H1 (cell line): Measurements from ENCODE around the gene SHISA6. TPM values are rescaled to one million over a fixed set of nuclear protein-coding genes. Genes with fewer than 3 reads are reported as not detected.
A peak's percentile ranks its signal among the peaks of the same experiment; 100 is the strongest.

ENCODE experiments used
- CTCF ChIA-PET: fragments of 300-600 bp; sonication (Branson Sonifier 250); formaldehyde crosslinking; loops from one replicate; lab custom pipeline; 2021; ENCODE audit not compliant: partially characterized antibody; lab: Charles Lee
- POLR2A ChIA-PET: fragments of 300-600 bp; sonication (Branson Sonifier 250); formaldehyde crosslinking; loops from one replicate; lab custom pipeline; 2021; ENCODE audit warnings: inconsistent platforms; ENCODE audit not compliant: partially characterized antibody; lab: Charles Lee
- DNase-seq, 2 experiments: peaks; one replicate each; pipeline versions ENCODE4 v3.0.0 to v3.0.0-alpha.2; 2010 to 2022; ENCODE audit warnings: low spot score in 2 of 2, low read depth in 1 of 2, mixed read lengths in 1 of 2
- FAIRE-seq: peaks from 2 replicates; lab custom pipeline; 2011; peaks lifted over from hg19 to GRCh38; lab: Jason Lieb, UNC
- H2AFZ ChIP-seq: 2 replicates; pipeline ENCODE4 v1.8.1; 2012; ENCODE audit warnings: low read length, inconsistent platforms
- H2AK5ac ChIP-seq: 2 replicates; pipeline ENCODE4 v1.6.1; 2013; ENCODE audit warnings: low read depth, low read length
- H2BK120ac ChIP-seq: replicated peaks from 2 replicates; pipeline ENCODE3; 2013; ENCODE audit warnings: low read depth, low read length, inconsistent platforms
- H2BK12ac ChIP-seq: 2 replicates; pipeline ENCODE4 v1.6.1; 2013; ENCODE audit warnings: low read depth, low read length
- H2BK15ac ChIP-seq: 2 replicates; pipeline ENCODE4 v1.6.1; 2013; ENCODE audit warnings: low read length
- H2BK20ac ChIP-seq: 2 replicates; pipeline ENCODE4 v1.6.1; 2013; ENCODE audit warnings: low read length
- H2BK5ac ChIP-seq: 2 replicates; pipeline ENCODE4 v1.6.1; 2013; ENCODE audit warnings: low read depth, low read length
- H3K14ac ChIP-seq: 2 replicates; pipeline ENCODE4 v1.6.1; 2013; ENCODE audit warnings: inconsistent platforms; ENCODE audit not compliant: insufficient read length
- H3K18ac ChIP-seq: 2 replicates; pipeline ENCODE4 v1.6.1; 2013; ENCODE audit warnings: low read length; ENCODE audit errors: extremely low read depth
- H3K23ac ChIP-seq: 2 replicates; pipeline ENCODE4 v1.6.1; 2013; ENCODE audit warnings: inconsistent platforms; ENCODE audit not compliant: insufficient read length
- H3K23me2 ChIP-seq: 2 replicates; pipeline ENCODE4 v1.6.1; 2013; ENCODE audit warnings: low read depth, low read length
- H3K27ac ChIP-seq: 2 replicates; pipeline ENCODE4 v1.6.1; 2011; ENCODE audit warnings: low read depth, low read length, inconsistent platforms
- H3K27me3 ChIP-seq, 4 experiments: replicated peaks in 1 of 4; 1 replicate in 1 of 4; 2 replicates in 3 of 4; pipeline versions ENCODE4 v1.6.1 to v1.8.1; 2011 to 2013; ENCODE audit warnings: low read length in 3 of 4, mild to moderate bottlenecking in 3 of 4, inconsistent platforms in 2 of 4, mixed read lengths in 2 of 4, moderate library complexity in 1 of 4; ENCODE audit not compliant: control insufficient read depth in 3 of 4, insufficient read depth in 3 of 4; ENCODE audit errors: extremely low read depth in 1 of 4
- H3K36me3 ChIP-seq, 4 experiments: 2 replicates each; pipeline versions ENCODE4 v1.6.1 to v1.8.1; 2011 to 2013; ENCODE audit warnings: mild to moderate bottlenecking in 4 of 4, low read length in 3 of 4, moderate library complexity in 2 of 4, control low read depth in 1 of 4, inconsistent platforms in 1 of 4; ENCODE audit not compliant: insufficient read depth in 4 of 4, control insufficient read depth in 2 of 4
- H3K4ac ChIP-seq: replicated peaks from 2 replicates; pipeline ENCODE3; 2013; ENCODE audit warnings: low read length, low read depth, mixed read lengths, inconsistent platforms; ENCODE audit not compliant: insufficient read length
- H3K4me1 ChIP-seq, 4 experiments: replicated peaks in 1 of 4; 1 replicate in 1 of 4; 2 replicates in 3 of 4; pipeline versions ENCODE4 v1.6.1 to v1.8.1; 2011 to 2013; ENCODE audit warnings: low read length in 3 of 4, inconsistent platforms in 2 of 4, mixed read lengths in 1 of 4; ENCODE audit not compliant: insufficient read depth in 4 of 4, control insufficient read depth in 3 of 4
- H3K4me2 ChIP-seq, 2 experiments: 2 replicates each; pipeline versions ENCODE4 v1.6.1 to v1.8.1; 2011 to 2013; ENCODE audit warnings: low read depth in 2 of 2, low read length in 2 of 2, control low read depth in 1 of 2, inconsistent platforms in 1 of 2, mild to moderate bottlenecking in 1 of 2; ENCODE audit not compliant: insufficient read depth in 1 of 2
- H3K4me3 ChIP-seq, 4 experiments: fragments of 200-600, 300-600 bp in 1 of 4; sonication (generic), shearing (Covaris generic), sonication (Bioruptor Twin) in 1 of 4; 2 replicates each; pipeline versions ENCODE4 v1.5.1 to v1.8.1; 2011 to 2016; ENCODE audit warnings: low read length in 4 of 4, low read depth in 3 of 4, control low read depth in 2 of 4, inconsistent platforms in 2 of 4, mild to moderate bottlenecking in 2 of 4, mixed read lengths in 1 of 4, moderate library complexity in 1 of 4; ENCODE audit not compliant: insufficient read depth in 2 of 4; ENCODE audit errors: extremely low read depth in 1 of 4
- H3K56ac ChIP-seq: replicated peaks from 2 replicates; pipeline ENCODE3; 2013; ENCODE audit warnings: low read depth, mild to moderate bottlenecking, mixed read lengths, low read length, inconsistent platforms; ENCODE audit not compliant: insufficient read length
- H3K79me1 ChIP-seq: 2 replicates; pipeline ENCODE4 v1.6.1; 2013; ENCODE audit warnings: low read depth, low read length, control low read depth
- H3K79me2 ChIP-seq, 2 experiments: 2 replicates each; pipeline versions ENCODE4 v1.6.1 to v1.8.1; 2012 to 2013; ENCODE audit warnings: low read length in 2 of 2, mild to moderate bottlenecking in 2 of 2, inconsistent platforms in 1 of 2; ENCODE audit not compliant: insufficient read depth in 2 of 2, control insufficient read depth in 1 of 2
- H3K9ac ChIP-seq, 4 experiments: replicated peaks in 1 of 4; 1 replicate in 1 of 4; 2 replicates in 3 of 4; pipeline versions ENCODE4 v1.6.1 to v1.8.1; 2011 to 2013; ENCODE audit warnings: low read depth in 3 of 4, low read length in 3 of 4, control low read depth in 2 of 4, mild to moderate bottlenecking in 2 of 4, moderate library complexity in 2 of 4, inconsistent platforms in 1 of 4; ENCODE audit errors: extremely low read depth in 1 of 4
- H3K9me3 ChIP-seq, 2 experiments: 2 replicates each; pipeline versions ENCODE4 v1.6.1 to v1.8.1; 2012 to 2013; ENCODE audit warnings: mild to moderate bottlenecking in 2 of 2, moderate library complexity in 2 of 2, control low read depth in 1 of 2, inconsistent platforms in 1 of 2, low read depth in 1 of 2, low read length in 1 of 2, mixed read lengths in 1 of 2; ENCODE audit not compliant: insufficient read depth in 2 of 2
- H4K20me1 ChIP-seq, 2 experiments: replicated peaks in 1 of 2; 2 replicates each; pipeline versions ENCODE3 to v1.8.1; 2011 to 2013; ENCODE audit warnings: inconsistent platforms in 2 of 2, low read length in 2 of 2, mild to moderate bottlenecking in 1 of 2; ENCODE audit not compliant: insufficient read depth in 2 of 2, control insufficient read depth in 1 of 2
- H4K5ac ChIP-seq: 2 replicates; pipeline ENCODE4 v1.6.1; 2013; ENCODE audit warnings: low read length, low read depth, mixed read lengths, inconsistent platforms; ENCODE audit not compliant: insufficient read length
- H4K8ac ChIP-seq: 2 replicates; pipeline ENCODE4 v1.8.0; 2013; ENCODE audit warnings: mild to moderate bottlenecking, moderate library complexity, low read length, inconsistent platforms; ENCODE audit not compliant: insufficient read depth; ENCODE audit errors: extremely low read depth
- H4K91ac ChIP-seq: replicated peaks from 2 replicates; pipeline ENCODE3; 2013; ENCODE audit warnings: low read length, mixed read lengths, inconsistent platforms; ENCODE audit not compliant: insufficient read length
- CBX5 ChIP-seq: fragments of 300-800, 300-1000 bp; sonication (generic); IDR thresholded peaks from 2 replicates; pipeline ENCODE4 v1.7.1; 2016; ENCODE audit warnings: antibody characterized with exemption, low read length, low read depth
- E2F6 ChIP-seq: IDR thresholded peaks from 2 replicates; pipeline ENCODE4 v1.6.1; 2012; ENCODE audit warnings: inconsistent platforms
- HDAC6 ChIP-seq: IDR thresholded peaks from one replicate; pipeline ENCODE4 v1.7.1; 2012; ENCODE audit warnings: low read depth, mild to moderate bottlenecking, inconsistent platforms, low read length, moderate library complexity
- TAF7 ChIP-seq: optimal IDR thresholded peaks from 2 replicates; pipeline ENCODE3; 2011; ENCODE audit warnings: low read depth, mild to moderate bottlenecking, inconsistent platforms, low read length, moderate library complexity, borderline replicate concordance
- TEAD4 ChIP-seq: IDR thresholded peaks from 2 replicates; pipeline ENCODE4 v1.6.1; 2012; ENCODE audit warnings: low read depth, low read length, inconsistent platforms, mixed read lengths
- WGBS, 2 experiments: shearing (Covaris generic) in 1 of 2; methylation state at CpG; one replicate each; pipeline versions ENCODE4 v1.1.6 to v1.1.7; 2013 to 2015; ENCODE audit warnings: low lambda C conversion rate in 2 of 2, mixed read lengths in 2 of 2, inconsistent platforms in 1 of 2, low coverage in 1 of 2, missing lambda C conversion rate in 1 of 2; ENCODE audit not compliant: insufficient replicate concordance in 2 of 2, insufficient coverage in 1 of 2, insufficient read length in 1 of 2; ENCODE audit errors: extremely low coverage in 1 of 2, missing lambda C conversion rate in 1 of 2; 5-methylcytosine and 5-hydroxymethylcytosine counted together
- polyA plus RNA-seq, 7 experiments: library from polyadenylated mRNA; depleted of rRNA in 3 of 7; stranded (reverse) in 5 of 7; unstranded in 2 of 7; fragments of >200 nt in 5 of 7; fragments of 200-250 nt in 2 of 7; gene quantifications; 1 replicate in 5 of 7; 2 replicates in 1 of 7; 4 replicates in 1 of 7; pipeline versions ENCODE4 v1.2.1 to v1.2.3, GENCODE V29; 2011 to 2013; ENCODE audit warnings: missing spikeins in 2 of 7, mixed read lengths in 2 of 7
- total RNA-seq: library from RNA; stranded (reverse); fragmentation: NEBNext Ultra II Directional; extraction: Animal tissue kit (Norgen Biotek cat#: 25700); gene quantifications from 2 replicates; pipeline ENCODE4 v1.2.1, GENCODE V29; 2021

SHISA6 gene
- total and polyA plus RNA-seq, 2 of the 8 experiments (the other 6 are each of a cell fraction or from before 2014, with no cell fraction given), result 2.9 to 4.8 TPM

GRCh38 chr17:11285946-11286345 lies 44.9 kb downstream of the SHISA6 start:
- 69% methylated on average over 4 of the region's 5 CpGs; no CpG with 5 or more reads in 1 of the 2 experiments for WGBS, 2 experiments
- Histone ChIP-seq H2BK20ac (no peak overlapping the region), H3K18ac (no peak overlapping the region), H3K4me2 (no peak overlapping the region), H3K27me3 (no peaks in the 10 kb centered on the region), H3K23ac (no peak overlapping the region), H2BK5ac (no peak overlapping the region), H3K4me1 (peaks cover 0 to 2% (median 0%) of the 10 kb centered on the region in 4 experiments; a peak in 2 of 7 replicates), H3K9me3 (0 out of 4 replicates have a peak, but pooled peaks cover 0 to 3% of the 10 kb centered on the region in 2 experiments), H3K27ac (no peak overlapping the region), H3K56ac (no peak overlapping the region), H2BK120ac (no peak overlapping the region), H3K36me3 (no peaks in the 10 kb centered on the region), H3K4me3 (no peak overlapping the region), H3K79me1 (no peaks in the 10 kb centered on the region), H3K14ac (no peak overlapping the region), H2AFZ (no peak overlapping the region), H3K79me2 (no peaks in the 10 kb centered on the region), H3K23me2 (0 out of 2 replicates have a peak, but pooled peaks cover 2% of the 10 kb centered on the region), H4K8ac (no peak overlapping the region), H4K91ac (no peak overlapping the region), H4K20me1 (no peaks in the 10 kb centered on the region), H2BK15ac (0 out of 2 replicates have a peak overlapping the region, but pooled peaks have one; percentile 23), H2BK12ac (no peak overlapping the region), H2AK5ac (no peak overlapping the region), H3K9ac (no peak overlapping the region), H4K5ac (no peak overlapping the region), H3K4ac (no peak overlapping the region)
- ChIA-PET CTCF (interaction anchor here (1.1 to 2.6 kb wide), 5 partner anchors 9 to 141 kb away, joined by 3 to 25 read pairs (median 5); no protein-coding TSS in a partner anchor), POLR2A (interaction anchor here (1.1 kb wide), 1 partner anchor 8 kb away, joined by 3 read pairs; no protein-coding TSS in a partner anchor)
- DNase-seq (no peak), FAIRE-seq (no peak)
- TF ChIP-seq CBX5, result no peak
- TF ChIP-seq TEAD4, result no peak
- no peak for TF ChIP-seq HDAC6
- no peak for TF ChIP-seq TAF7
- no peak for TF ChIP-seq E2F6
